GM18867 (cell line): ENCODE measurements around the gene TANGO2.

Experiments
- ATAC-seq: cut with Tn5 transposase; IDR thresholded peaks from one replicate; pipeline ENCODE4 v1.9.1; 2021; ENCODE audit warnings: mild to moderate bottlenecking, moderate library complexity; ENCODE audit not compliant: unreplicated experiment

The TANGO2 gene

GRCh38 chr22:20096574-20097420, 75.9 kb downstream of the TANGO2 start:
- no peak for ATAC-seq

GRCh38 chr22:20099099-20099711, 78.3 kb downstream of the TANGO2 start:
- no peak for ATAC-seq

- no peak for ATAC-seq
Measured at GRCh38 chr22:20101638-20102037, 80.7 kb downstream of the TANGO2 start.

GRCh38 chr22:20102203-20102780, 81.4 kb downstream of the TANGO2 start:
- ATAC-seq: no peak

GRCh38 chr22:20105456-20106204, 84.7 kb downstream of the TANGO2 start:
- no peak for ATAC-seq

GRCh38 chr22:20106205-20106848, 85.4 kb downstream of the TANGO2 start:
- ATAC-seq: no peak

GRCh38 chr22:20106849-20107237, 85.9 kb downstream of the TANGO2 start:
- no peak for ATAC-seq

- ATAC-seq: no peak
Measured at GRCh38 chr22:20107471-20107901, 86.6 kb downstream of the TANGO2 start.

GRCh38 chr22:20107951-20108756, 87.2 kb downstream of the TANGO2 start:
- ATAC-seq: no peak

- no peak for ATAC-seq
Measured at GRCh38 chr22:20108757-20109230, 87.9 kb downstream of the TANGO2 start.

GRCh38 chr22:20109411-20110358, 88.8 kb downstream of the TANGO2 start:
- ATAC-seq: no peak

GRCh38 chr22:20110359-20110985, 89.6 kb downstream of the TANGO2 start:
- ATAC-seq: no peak

GRCh38 chr22:20111045-20111688, 90.3 kb downstream of the TANGO2 start:
- ATAC-seq: no peak

- no peak for ATAC-seq
Measured at GRCh38 chr22:20111689-20112622, 91.0 kb downstream of the TANGO2 start.

GRCh38 chr22:20112623-20113511, 92.0 kb downstream of the TANGO2 start:
- no peak for ATAC-seq
